Endothelial cell (in vitro differentiated cells): ENCODE measurements around the gene LRRC40. TPM values are rescaled to one million over a fixed set of nuclear protein-coding genes. Genes with fewer than 3 reads are reported as not detected.

ENCODE experiments used
- DNase-seq: peaks from one replicate; pipeline ENCODE4 v3.0.0; 2021; ENCODE audit warnings: low spot score
- H3K27ac Mint-ChIP-seq: one replicate; pipeline ENCODE4 v1.8.0; 2021; ENCODE audit warnings: mixed read lengths, inconsistent platforms; ENCODE audit not compliant: unreplicated experiment
- H3K27me3 Mint-ChIP-seq: one replicate; pipeline ENCODE4 v1.8.0; 2021; ENCODE audit warnings: mild to moderate bottlenecking, moderate library complexity, mixed read lengths, inconsistent platforms; ENCODE audit not compliant: unreplicated experiment
- H3K36me3 Mint-ChIP-seq: one replicate; pipeline ENCODE4 v1.8.0; 2021; ENCODE audit warnings: mild to moderate bottlenecking, low read depth, mixed read lengths, inconsistent platforms; ENCODE audit not compliant: unreplicated experiment
- H3K4me1 Mint-ChIP-seq: one replicate; pipeline ENCODE4 v1.8.0; 2021; ENCODE audit warnings: mild to moderate bottlenecking, mixed read lengths, inconsistent platforms; ENCODE audit not compliant: unreplicated experiment
- H3K4me3 Mint-ChIP-seq: one replicate; pipeline ENCODE4 v1.8.0; 2021; ENCODE audit warnings: mild to moderate bottlenecking, mixed read lengths, inconsistent platforms; ENCODE audit not compliant: unreplicated experiment
- H3K9me3 Mint-ChIP-seq: one replicate; pipeline ENCODE4 v1.8.0; 2021; ENCODE audit warnings: mixed read lengths, inconsistent platforms; ENCODE audit not compliant: unreplicated experiment
- total RNA-seq: library from RNA; stranded (reverse); fragmentation: NEBNext Ultra II Directional; extraction: Animal tissue kit (Norgen Biotek cat#: 25700); gene quantifications from one replicate; pipeline ENCODE4 v1.2.1, GENCODE V29; 2021; ENCODE audit not compliant: unreplicated experiment
- TF ChIP-seq, protein P1 (sequence below): fragments of 200-600 bp; sonication (generic); IDR thresholded peaks from one replicate; pipeline ENCODE4 v1.5.0; 2021; ENCODE audit warnings: antibody characterized with exemption; ENCODE audit not compliant: unreplicated experiment

The LRRC40 gene
- total RNA-seq, 1 donor from 2014 or later = 27.2 TPM

DNA sequence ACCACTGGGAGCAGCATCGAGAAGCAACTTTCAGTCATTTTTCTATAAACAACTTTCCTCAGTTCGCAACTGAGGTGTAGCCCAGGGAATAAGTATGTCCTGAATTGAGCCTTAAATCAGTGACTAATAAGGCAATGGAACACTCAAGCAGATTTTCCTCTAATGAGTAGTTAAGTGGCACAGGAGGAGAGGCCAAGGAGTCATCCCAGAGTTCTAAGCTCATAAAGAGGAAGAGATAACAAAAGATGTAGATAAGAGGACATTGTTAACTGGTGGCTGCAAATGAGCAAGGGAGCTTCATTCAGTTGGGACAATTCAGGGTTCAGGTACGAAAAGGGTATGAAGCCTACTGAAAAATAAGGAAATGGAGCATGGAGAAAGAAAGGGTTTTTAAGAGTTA lies 64.5 kb downstream of the LRRC40 start:
- Mint-ChIP-seq H3K27me3 (no peaks in the 10 kb centered on the region), H3K4me3 (no peak overlapping the region), H3K4me1 (peaks cover 4% of the 10 kb centered on the region), H3K9me3 (no peaks in the 10 kb centered on the region), H3K36me3 (no peaks in the 10 kb centered on the region), H3K27ac (peak overlapping the region; percentile 33)
- DNase-seq = no peak
- TF ChIP-seq, protein P1, sequence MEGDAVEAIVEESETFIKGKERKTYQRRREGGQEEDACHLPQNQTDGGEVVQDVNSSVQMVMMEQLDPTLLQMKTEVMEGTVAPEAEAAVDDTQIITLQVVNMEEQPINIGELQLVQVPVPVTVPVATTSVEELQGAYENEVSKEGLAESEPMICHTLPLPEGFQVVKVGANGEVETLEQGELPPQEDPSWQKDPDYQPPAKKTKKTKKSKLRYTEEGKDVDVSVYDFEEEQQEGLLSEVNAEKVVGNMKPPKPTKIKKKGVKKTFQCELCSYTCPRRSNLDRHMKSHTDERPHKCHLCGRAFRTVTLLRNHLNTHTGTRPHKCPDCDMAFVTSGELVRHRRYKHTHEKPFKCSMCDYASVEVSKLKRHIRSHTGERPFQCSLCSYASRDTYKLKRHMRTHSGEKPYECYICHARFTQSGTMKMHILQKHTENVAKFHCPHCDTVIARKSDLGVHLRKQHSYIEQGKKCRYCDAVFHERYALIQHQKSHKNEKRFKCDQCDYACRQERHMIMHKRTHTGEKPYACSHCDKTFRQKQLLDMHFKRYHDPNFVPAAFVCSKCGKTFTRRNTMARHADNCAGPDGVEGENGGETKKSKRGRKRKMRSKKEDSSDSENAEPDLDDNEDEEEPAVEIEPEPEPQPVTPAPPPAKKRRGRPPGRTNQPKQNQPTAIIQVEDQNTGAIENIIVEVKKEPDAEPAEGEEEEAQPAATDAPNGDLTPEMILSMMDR = no peak

DNA sequence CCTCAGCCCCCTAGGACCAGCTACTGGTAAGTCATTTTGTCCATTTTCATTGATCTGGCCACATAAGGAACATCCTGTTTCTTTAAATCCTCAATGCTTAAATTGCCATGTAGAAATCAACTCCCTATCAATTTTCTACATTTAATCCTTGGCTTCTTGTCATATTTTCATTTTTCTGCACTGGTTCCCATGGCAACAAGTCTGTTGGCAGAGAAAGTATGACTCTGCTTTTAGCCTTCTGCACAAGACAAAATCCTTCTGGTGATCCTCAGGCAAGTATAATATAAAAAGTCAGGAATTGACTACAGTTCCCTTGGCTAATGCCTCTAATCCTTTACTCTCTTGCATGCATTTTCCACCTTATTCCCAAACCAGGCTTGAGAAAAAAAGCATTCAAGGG lies 65.0 kb downstream of the LRRC40 start:
- H3K36me3 Mint-ChIP-seq = no peaks in the 10 kb centered on the region
- no peak overlapping the region for H3K4me3 Mint-ChIP-seq
- H3K27ac Mint-ChIP-seq = no peak overlapping the region
- no peaks in the 10 kb centered on the region for H3K9me3 Mint-ChIP-seq
- no peak for DNase-seq
- TF ChIP-seq, protein P1 = no peak
- peaks cover 4% of the 10 kb centered on the region for H3K4me1 Mint-ChIP-seq
- H3K27me3 Mint-ChIP-seq = no peaks in the 10 kb centered on the region

DNA sequence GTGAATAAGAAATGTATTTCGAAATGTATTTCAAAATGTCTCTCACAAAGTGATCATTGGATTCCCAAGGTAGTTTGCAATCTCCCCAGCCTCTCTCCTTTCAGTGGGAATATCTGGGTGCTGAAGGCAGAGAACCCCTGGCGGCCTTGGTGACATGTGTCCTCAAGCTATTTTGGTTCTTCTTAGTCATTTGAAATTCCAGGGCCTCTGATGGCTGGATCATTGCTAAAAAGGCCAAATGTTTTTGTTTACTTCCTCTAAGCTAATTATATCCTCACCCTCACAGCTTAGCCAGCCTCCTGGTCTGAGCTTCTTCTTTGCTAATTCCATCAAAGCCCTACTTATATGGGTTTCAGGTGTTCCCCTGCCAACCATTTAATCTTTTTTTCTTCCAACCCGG lies 71.2 kb downstream of the LRRC40 start:
- H3K4me3 Mint-ChIP-seq = no peak overlapping the region
- TF ChIP-seq, protein P1 = no peak
- no peak for DNase-seq
- no peaks in the 10 kb centered on the region for H3K27me3 Mint-ChIP-seq
- H3K27ac Mint-ChIP-seq = no peak overlapping the region
- H3K9me3 Mint-ChIP-seq = no peaks in the 10 kb centered on the region
- peaks cover 3% of the 10 kb centered on the region for H3K4me1 Mint-ChIP-seq
- no peaks in the 10 kb centered on the region for H3K36me3 Mint-ChIP-seq

- H3K36me3 Mint-ChIP-seq = no peaks in the 10 kb centered on the region
- H3K27me3 Mint-ChIP-seq = peaks cover 3% of the 10 kb centered on the region
- H3K27ac Mint-ChIP-seq = no peak overlapping the region
- TF ChIP-seq, protein P1 = no peak
- H3K9me3 Mint-ChIP-seq = no peaks in the 10 kb centered on the region
- no peaks in the 10 kb centered on the region for H3K4me1 Mint-ChIP-seq
- H3K4me3 Mint-ChIP-seq = no peak overlapping the region
- no peak for DNase-seq
Observed at GRCh38 chr1:70117046-70117445, 88.3 kb downstream of the LRRC40 start.

DNA sequence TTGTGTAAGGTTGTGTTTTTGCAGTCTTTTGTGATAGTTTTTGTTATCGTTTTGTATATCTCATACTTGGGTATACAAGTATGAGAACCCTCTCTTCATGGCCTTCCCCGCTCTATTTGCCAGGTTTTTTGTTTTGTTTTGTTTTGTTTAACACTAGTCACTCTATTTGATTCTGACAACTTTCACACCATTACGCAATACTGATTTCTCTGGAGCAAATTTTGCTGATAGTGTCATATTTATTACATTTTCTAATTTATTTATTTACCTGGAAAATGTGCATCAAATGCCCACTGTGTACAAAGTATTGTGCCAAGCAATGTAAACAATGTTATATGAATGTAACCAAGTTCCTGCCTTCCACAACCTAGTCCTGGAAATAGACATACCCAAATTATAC lies 90.1 kb downstream of the LRRC40 start:
- Mint-ChIP-seq H3K27me3 (peaks cover 3% of the 10 kb centered on the region), H3K9me3 (no peaks in the 10 kb centered on the region), H3K36me3 (no peaks in the 10 kb centered on the region), H3K4me1 (no peaks in the 10 kb centered on the region), H3K27ac (no peak overlapping the region), H3K4me3 (no peak overlapping the region)
- no peak for DNase-seq
- TF ChIP-seq, protein P1 = no peak
